ENCODE measurements around the gene CNNM4.
A peak's percentile ranks its signal among the peaks of the same experiment; 100 is the strongest.

The CNNM4 gene

GRCh38 chr2:96832754-96833507, 72.2 kb downstream of the CNNM4 start:
- H3K27ac ChIP-seq (ENCODE audit: extremely low read depth, low read depth, low read length): peak overlapping the region; percentile 46; the same call in 1 of the 2 replicates
- H3K9me3 ChIP-seq (ENCODE audit: control insufficient read depth, insufficient read depth, low read depth, low read length): no peaks in the 10 kb centered on the region
- ChIA-PET CTCF (interaction anchor here (0.6 to 1.7 kb wide), 4 partner anchors 24 to 824 kb away, joined by 3 to 4 read pairs (median 3); no protein-coding TSS in a partner anchor), POLR2A (interaction anchor here (1.0 to 2.1 kb wide), 3 partner anchors 9 to 17 kb away, joined by 4 to 6 read pairs (median 4); partner anchors contain the start of gene CNNM3)
- no peak overlapping the region for H3K4me3 ChIP-seq (ENCODE audit: low read depth, low read length)
- peaks cover 26 to 78% of the 10 kb centered on the region in 2 experiments for H3K36me3 ChIP-seq (ENCODE audit: control insufficient read depth in 2 of 2, insufficient read depth in 1 of 2, low read length in 2 of 2)
- peaks cover 4% of the 10 kb centered on the region; the same call in 1 of the 2 replicates for H3K4me1 ChIP-seq (ENCODE audit: control insufficient read depth, insufficient read depth, low read length)
- TF ChIP-seq SCRT2 (tag by site-specific recombination; IDR thresholded peaks at IDR 0.05) (peak; percentile 92), ZNF175 (tag by site-specific recombination; IDR thresholded peaks at IDR 0.05) (no peak), ZNF23 (tag by site-specific recombination; IDR thresholded peaks at IDR 0.05; ENCODE audit: borderline replicate concordance) (no peak), ZNF341 (tag by site-specific recombination; IDR thresholded peaks at IDR 0.05; ENCODE audit: low read depth) (peak; percentile 96), BCL6B (tag by site-specific recombination; IDR thresholded peaks at IDR 0.05) (no peak), ZNF140 (tag by site-specific recombination; IDR thresholded peaks at IDR 0.05) (no peak), ZSCAN30 (tag by site-specific recombination; IDR thresholded peaks at IDR 0.05) (no peak), SP3 (tag by site-specific recombination; IDR thresholded peaks at IDR 0.05) (no peak), ZNF560 (tag by site-specific recombination; IDR thresholded peaks at IDR 0.05; ENCODE audit: borderline replicate concordance) (no peak), ELK4 (IDR thresholded peaks at IDR 0.05; ENCODE audit: borderline replicate concordance, low read depth, low read length) (no peak), ZNF785 (tag by site-specific recombination; IDR thresholded peaks at IDR 0.05) (no peak), SCRT1 (tag by site-specific recombination; IDR thresholded peaks at IDR 0.05; ENCODE audit: borderline replicate concordance) (0 out of 2 replicates have a peak, but pooled peaks have one; percentile 30), HOXA7 (CRISPR knock-in tag; IDR thresholded peaks at IDR 0.05; ENCODE audit: borderline replicate concordance) (no peak), ZNF362 (tag by site-specific recombination; IDR thresholded peaks at IDR 0.05) (no peak), ZNF530 (tag by site-specific recombination; IDR thresholded peaks at IDR 0.05; ENCODE audit: low read depth) (no peak), ZNF335 (tag by site-specific recombination; conservative IDR thresholded peaks at IDR 0.05) (no peak), ZNF521 (tag by site-specific recombination; IDR thresholded peaks at IDR 0.05) (no peak), SP2 (tag by site-specific recombination; IDR thresholded peaks at IDR 0.05) (no peak), ZNF292 (tag by site-specific recombination; IDR thresholded peaks at IDR 0.05; ENCODE audit: borderline replicate concordance, low read depth) (no peak), ZNF394 (tag by site-specific recombination; IDR thresholded peaks at IDR 0.05; ENCODE audit: borderline replicate concordance) (no peak), ZNF19 (tag by site-specific recombination; IDR thresholded peaks at IDR 0.05; ENCODE audit: low read depth) (no peak), SALL2 (tag by site-specific recombination; IDR thresholded peaks at IDR 0.05; ENCODE audit: borderline replicate concordance) (no peak), PBX3 (CRISPR knock-in tag; IDR thresholded peaks at IDR 0.05) (no peak), ZNF692 (tag by site-specific recombination; IDR thresholded peaks at IDR 0.05) (no peak), ZNF548 (tag by site-specific recombination; IDR thresholded peaks at IDR 0.05) (no peak), ZFHX2 (tag by site-specific recombination; conservative IDR thresholded peaks at IDR 0.05) (no peak), ZIC2 (tag by site-specific recombination; IDR thresholded peaks at IDR 0.05) (peak; percentile 77)
- TF ChIP-seq, protein P1, sequence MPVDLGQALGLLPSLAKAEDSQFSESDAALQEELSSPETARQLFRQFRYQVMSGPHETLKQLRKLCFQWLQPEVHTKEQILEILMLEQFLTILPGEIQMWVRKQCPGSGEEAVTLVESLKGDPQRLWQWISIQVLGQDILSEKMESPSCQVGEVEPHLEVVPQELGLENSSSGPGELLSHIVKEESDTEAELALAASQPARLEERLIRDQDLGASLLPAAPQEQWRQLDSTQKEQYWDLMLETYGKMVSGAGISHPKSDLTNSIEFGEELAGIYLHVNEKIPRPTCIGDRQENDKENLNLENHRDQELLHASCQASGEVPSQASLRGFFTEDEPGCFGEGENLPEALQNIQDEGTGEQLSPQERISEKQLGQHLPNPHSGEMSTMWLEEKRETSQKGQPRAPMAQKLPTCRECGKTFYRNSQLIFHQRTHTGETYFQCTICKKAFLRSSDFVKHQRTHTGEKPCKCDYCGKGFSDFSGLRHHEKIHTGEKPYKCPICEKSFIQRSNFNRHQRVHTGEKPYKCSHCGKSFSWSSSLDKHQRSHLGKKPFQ (tag by site-specific recombination; IDR thresholded peaks at IDR 0.05): no peak
